ENCODE measurements around the gene DDC.

DNA sequence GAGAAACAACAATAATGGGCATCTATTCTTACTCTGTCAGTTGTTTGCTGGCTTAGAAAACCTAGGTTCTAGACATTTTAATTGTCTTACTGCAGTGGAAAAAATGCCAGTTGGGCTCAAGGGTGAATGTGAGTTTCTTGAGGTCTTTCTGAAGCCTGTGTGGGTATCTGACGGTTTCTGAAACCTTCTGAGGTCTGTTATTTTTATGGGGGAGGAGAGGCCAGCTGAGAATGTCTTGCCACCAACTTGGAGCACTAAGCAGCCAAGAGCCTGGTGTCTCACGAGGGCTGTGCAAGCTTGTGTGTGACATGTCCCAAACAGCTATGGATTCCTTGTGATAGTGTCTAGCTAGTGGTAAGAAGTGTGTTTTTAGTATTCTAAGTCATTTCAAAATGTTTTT is 24.2 kb upstream of the DDC start:
- TF ChIP-seq POLR2AphosphoS5 (IDR thresholded peaks at IDR 0.05) (no peak), POLR2A (IDR thresholded peaks at IDR 0.05) (no peak)
- TF ChIP-seq, protein P1, sequence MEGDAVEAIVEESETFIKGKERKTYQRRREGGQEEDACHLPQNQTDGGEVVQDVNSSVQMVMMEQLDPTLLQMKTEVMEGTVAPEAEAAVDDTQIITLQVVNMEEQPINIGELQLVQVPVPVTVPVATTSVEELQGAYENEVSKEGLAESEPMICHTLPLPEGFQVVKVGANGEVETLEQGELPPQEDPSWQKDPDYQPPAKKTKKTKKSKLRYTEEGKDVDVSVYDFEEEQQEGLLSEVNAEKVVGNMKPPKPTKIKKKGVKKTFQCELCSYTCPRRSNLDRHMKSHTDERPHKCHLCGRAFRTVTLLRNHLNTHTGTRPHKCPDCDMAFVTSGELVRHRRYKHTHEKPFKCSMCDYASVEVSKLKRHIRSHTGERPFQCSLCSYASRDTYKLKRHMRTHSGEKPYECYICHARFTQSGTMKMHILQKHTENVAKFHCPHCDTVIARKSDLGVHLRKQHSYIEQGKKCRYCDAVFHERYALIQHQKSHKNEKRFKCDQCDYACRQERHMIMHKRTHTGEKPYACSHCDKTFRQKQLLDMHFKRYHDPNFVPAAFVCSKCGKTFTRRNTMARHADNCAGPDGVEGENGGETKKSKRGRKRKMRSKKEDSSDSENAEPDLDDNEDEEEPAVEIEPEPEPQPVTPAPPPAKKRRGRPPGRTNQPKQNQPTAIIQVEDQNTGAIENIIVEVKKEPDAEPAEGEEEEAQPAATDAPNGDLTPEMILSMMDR (IDR thresholded peaks at IDR 0.05) = no peak
